Hematopoietic multipotent progenitor cell (in vitro differentiated cells): ENCODE results near the gene ATP8B4. TPM values are rescaled to one million over a fixed set of nuclear protein-coding genes. Genes with fewer than 3 reads are reported as not detected.
A peak's percentile ranks its signal among the peaks of the same experiment; 100 is the strongest.
"Not testable (repeated sequence)": the region's sequence is repeated elsewhere in the genome, so short reads cannot be mapped to it uniquely, and the experiment has no call there.

Source experiments
- DNase-seq, 3 donors: peaks; one replicate each; pipeline ENCODE4 v3.0.0-alpha.2; 2011 to 2015; ENCODE audit warnings: low read depth in 2 of 3, low spot score in 2 of 3
- total RNA-seq: library from RNA; depleted of rRNA; stranded (reverse); fragments of >200 nt; gene quantifications from one replicate; pipeline ENCODE4 v1.2.3, GENCODE V29; 2012

The ATP8B4 gene
- total RNA-seq, 1 donor: 141 TPM

DNA sequence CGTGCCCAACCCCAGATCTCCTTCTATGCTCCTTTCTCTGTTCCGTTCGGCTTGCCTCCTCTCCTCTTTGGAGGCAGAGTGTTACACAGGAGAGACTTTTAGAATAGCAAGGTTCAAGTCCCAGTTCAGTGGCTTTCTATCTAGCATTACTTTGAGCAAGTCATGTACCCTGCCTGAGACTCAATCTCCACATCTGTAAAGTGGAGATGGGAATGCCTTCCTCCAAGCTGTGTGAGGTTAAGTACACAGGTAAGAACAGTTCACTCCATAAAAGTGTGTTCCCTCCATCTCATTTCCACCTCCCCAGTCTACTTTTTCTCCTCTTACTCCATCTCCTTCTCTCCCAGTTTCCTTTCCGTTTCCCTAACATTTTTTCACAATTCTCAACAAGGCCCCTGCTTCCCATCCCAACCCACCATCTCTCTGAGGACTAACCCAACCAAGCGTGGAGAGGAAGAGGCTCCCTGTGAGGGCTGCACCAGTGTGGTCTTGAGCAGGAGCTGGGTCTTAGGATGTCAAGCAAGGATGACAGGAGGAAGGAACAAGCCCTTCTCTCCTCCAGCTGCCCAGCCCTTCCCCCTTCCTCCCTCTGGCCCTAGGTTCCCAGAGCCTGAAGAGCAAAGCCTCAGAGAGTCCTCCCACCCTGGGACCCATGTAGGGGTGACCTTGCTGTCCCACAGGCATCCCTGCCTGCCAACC, 6.4 kb downstream of the ATP8B4 start:
- DNase-seq: no peak

DNA sequence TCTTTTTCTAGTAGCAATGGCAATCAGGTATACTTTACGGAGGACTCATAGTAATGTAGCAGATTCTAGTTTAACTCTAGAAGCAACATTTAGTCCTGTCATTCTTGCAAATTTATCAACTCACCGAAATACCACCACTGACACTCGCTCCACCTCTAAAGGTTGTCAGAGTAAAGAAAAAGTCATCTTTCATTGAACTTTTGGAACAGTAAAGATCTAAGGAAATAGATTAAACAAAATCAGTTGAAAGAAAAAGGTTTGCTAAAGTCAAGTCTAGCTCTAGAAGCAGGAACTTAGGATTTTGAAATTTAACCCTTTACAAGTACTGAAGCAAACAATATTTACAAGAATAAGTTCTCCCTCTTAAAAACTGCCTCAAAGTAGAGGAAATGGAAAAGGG, 8.7 kb downstream of the ATP8B4 start:
- no peak for DNase-seq

DNA sequence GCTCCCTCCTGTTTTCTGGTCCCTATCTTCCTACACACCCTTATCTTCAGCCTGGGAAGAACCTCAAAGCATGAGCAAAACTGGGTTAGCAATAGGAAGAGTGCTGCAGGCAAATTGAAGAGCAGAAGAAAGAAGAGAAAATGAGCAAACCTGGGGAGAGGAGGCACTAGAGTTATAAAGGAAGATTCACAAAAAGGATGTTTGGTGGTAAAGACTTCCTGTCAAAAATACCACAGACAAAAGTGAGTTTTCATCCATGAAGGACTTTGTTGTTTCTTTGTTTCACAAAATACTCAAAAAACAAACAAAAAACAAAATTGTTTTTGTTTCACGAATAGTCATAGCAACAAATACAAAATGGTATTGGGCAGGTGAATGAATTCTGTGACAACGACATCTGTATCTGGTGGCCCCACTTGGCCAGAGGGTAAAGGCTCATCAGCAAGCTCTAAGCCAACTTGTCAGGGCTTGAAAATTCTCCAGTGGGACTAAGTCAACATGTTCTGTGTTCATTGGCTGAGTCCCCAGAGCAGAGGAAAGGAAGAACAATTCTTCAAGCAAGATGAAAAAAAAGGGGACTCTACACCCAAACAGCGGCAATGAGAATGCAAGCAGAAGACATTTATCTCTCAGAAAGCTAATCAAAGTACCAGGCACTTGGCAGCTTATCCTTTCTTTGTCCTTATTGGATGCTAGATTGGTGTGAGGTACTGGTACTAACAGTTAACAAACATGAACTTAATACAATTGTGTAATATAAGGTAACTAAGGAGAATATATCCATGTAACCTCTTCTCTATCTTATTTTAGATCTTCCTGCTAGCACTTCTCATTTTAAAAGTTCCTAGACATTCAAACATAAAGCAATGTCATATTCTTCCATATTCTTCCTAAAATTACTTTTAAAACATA, 9.7 kb downstream of the ATP8B4 start:
- DNase-seq: no peak

DNA sequence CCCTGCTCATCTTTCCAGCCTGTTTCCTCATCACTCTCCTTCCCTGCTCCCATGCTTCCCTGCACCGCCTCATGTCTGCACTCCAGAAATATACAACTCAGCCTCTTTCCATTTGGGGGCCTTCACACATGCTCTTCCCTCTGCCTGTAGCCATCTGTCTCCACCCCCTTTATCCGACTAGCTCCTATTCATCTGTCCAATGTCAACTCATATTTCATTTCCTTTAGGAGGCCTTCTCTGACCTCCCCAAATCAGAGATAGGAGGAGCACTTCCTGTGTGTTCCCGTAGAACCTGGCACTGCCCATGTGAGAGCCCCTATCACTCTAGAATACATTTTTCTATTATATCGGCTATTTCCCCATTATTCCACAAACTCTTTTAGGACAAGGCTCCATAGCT, 10.6 kb downstream of the ATP8B4 start:
- no peak for DNase-seq

DNA sequence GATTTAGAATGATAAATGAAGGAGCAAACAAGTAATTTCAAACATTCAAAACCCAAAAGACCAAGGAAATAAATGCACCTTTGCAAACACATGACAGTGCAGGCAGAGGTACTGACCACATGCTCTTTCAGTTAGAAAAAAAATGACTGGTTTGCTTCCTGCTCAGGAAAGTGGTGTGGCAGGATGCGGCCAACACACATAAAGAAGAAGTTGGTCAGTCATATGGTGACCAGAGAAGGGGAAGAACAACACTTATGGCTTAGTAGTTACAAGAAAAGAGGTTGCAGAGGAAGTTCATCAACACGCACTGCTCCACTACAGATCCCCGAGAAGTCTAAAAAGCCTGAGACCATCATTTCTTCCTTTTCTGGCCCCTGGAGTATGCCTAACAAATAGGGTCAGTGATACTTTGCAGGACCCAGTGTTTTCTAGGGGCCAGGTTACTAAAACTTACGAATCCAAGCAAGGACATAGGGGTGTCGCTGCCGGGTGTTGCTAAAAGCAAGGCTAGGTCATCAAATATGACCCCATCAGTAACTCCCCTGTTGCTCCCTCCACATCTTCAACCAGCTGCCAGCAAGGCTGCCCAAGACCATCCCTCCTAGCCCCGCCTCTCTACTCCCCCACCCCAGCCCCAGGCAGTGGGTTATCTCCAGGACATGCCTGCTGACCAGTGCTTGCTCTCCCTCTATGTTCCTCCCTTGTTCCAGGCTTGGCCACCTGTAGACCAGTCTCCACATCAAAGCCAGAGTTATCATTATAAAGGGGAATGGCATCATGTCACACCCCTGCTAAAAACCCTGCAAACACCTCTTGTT, 11.2 kb downstream of the ATP8B4 start:
- no peak for DNase-seq

DNA sequence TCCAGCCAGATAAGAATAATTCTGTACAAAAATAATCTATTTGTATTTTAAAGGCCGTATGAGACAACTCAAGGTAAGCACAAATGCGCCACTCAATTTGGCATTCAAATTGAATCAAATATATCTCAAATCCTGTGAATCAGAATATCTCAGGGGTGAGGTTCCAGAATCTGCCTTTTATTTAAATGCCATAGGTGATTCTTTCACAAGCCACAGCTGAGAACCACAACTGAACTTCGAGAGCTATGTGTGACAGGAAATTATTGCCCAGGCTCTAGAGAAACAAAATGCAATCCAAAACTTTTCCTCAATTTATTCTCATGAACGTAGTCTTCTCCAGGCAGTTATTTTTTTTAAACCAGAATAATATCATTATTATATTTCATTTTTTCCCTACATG, 11.9 kb downstream of the ATP8B4 start:
- DNase-seq: no peak

DNA sequence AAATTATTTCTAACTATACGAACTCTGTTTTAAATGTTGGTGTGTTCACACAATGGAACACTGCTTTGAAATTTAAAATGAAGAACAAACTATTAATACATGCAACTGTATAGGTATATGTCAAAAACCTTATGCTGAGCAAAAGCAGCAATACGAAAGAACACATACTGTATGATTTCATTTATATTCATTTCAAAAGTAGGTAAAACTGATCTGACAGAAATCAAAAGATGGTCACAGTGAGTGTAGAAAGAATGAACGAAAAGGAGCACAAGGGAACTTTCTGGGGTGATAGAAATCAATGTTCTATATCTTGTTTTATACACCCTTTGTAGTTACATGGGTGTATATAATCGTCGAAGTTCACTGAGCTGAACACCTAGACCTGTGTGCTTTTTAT, 12.6 kb downstream of the ATP8B4 start:
- DNase-seq: no peak

DNA sequence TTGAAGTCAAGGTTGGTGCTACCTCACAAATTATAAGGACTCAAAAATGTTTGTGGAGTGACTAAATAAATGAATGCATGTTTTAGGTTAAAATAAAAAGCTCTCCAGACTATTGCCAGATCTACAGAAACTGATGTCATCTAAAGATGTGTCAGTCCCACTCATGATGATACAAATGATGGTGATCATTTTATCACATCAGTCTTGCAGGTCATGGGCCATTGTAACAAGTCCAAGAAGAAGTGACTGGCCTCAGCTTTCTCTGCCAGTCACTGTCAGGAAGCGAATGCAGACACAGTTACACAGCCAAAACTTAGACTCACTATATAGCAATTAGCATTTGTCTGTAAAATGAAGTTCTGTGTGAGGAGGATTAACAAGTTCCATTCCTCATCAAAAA, 18.5 kb downstream of the ATP8B4 start:
- DNase-seq: no peak

DNA sequence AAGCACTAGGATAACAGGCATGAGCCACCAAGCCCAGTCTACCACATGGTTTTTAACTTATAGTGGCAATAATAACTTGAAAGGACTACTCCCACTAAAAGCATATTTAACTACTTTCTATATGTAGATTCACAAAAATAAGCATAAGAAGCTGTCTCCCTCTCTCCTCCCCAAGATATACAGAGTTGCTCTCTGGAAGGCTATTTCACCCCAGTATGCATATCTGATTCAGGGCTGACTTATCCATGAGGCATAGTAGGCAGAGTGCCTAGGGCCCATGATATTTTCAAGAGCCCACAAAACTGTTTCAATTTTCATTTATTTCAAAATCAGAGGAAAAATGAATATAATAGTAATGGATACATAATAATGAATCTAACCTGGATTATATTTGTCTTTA, 20.5 kb downstream of the ATP8B4 start:
- no peak for DNase-seq

DNA sequence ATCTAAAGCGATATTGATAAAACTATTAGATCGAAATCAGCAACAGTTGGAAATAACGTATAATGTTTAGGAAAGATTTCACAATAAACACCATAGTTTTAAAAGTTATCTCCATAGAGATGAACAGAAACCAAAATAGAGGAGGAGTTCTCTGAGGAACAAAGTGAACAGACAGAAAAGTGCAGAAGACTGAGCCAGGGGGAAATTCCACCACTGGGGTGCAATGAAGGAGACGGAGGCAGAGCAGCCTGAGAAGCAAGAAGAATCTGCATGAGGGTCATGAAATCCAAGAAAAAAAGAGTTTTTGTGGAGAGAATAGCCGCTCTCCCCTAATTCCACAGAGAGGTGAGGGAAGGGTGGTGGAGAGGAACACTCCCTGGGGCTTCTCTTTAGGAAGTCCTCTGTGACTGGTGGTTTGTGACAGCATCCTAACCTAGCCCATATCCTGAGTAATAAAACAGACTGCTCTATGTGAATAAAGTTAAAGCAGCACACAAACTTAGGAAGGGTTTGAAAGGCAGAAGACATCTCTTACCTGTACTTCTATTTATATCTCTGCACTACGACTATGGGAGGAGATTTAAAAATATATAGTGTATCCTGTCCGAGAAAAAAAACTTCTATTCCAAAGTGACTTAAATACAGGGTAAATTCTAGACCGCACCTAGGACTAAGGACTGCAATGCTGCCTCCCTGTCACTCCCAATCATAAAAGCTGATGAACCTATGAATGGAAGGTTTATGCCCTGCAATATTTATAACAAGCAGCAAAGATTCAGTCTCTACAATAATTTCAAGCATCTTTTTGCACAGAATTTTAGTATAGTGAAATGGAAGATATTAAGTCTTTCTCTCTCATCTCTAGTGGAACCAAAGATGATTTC, 22.9 kb downstream of the ATP8B4 start:
- DNase-seq: no peak

DNA sequence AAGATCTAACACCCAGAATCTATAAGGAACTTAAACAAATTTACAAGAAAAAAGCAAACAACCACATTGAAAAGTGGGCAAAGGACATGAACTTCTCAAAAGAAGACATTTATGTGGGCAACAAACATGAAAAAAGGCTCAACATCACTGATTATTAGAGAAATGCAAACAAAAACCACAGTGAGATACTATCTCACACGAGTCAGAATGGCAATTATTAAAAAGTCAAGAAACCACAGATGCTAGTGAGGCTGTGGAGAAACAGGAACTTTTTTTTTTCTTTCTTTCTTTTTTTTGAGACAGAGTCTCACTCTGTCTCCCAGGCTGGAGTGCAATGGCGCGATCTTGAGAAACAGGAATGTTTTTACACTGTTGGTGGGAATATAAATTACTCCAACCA, 29.6 kb downstream of the ATP8B4 start:
- not testable (repeated sequence) for DNase-seq

DNA sequence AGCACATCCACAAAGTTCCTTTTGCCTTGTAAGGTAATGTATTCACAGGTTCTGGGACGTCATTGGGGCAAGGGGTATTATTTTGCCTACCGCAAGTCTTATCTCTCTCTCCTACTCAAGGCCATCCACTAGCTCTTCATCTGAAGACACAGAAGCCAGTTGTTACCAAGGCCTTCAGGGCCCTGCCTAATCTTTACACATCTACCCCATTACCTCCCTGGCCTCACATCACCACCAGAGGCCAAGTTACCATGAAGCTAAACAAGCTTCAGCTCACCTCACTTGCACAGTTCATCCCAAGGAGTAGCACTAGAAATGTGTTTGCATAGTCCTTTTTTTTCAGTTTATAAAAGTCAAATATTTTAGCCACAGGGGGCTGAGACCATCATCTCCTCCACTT, 34.1 kb downstream of the ATP8B4 start:
- DNase-seq: no peak

DNA sequence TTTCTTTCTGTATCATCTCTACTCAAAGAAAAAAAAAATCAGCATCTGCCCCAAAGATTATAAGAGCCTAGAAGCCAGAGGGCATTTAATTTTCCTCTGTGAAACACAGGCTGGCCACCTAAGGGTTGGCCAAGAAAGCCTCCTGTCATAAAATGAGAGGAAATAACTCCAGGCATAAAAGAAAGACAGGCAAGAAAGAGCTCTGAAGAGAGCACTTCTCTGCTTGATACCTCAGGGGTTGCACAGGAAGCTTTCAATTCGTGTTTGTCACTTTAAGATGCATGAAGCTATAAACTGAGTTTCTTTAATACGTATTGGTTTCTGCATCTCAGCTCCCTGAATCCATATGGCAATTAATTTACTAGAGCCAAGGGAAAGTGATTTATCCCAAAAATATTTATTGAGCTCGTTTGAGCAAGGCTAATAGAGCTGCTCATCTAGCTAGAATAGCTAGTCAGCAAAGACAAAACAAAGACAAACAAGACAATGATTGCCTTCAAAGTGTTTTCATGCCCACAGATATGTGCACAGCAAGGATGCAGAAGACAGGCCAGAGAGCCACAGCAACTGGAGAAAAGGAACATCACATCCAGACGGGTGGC, 35.5 kb downstream of the ATP8B4 start:
- no peak for DNase-seq

DNA sequence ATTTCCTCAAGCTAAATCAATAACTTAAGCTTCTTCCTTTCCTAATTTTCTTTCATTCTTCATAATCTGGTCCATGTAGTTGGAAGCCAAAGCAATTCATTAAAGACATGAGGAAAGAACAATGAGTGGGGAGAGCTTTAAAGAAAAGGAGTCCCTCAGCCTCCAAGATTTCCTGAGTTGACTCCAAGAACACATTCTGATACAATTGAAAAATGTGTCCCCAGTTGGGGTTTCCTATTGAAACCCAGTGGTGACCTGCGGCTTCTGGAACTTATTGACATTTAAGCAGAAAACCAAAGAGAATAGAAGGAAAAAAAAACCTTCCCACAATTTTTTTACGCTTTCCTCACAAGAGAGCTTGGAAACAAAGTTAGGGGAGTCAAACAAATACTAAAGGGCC, 37.0 kb downstream of the ATP8B4 start:
- DNase-seq: no peak

DNA sequence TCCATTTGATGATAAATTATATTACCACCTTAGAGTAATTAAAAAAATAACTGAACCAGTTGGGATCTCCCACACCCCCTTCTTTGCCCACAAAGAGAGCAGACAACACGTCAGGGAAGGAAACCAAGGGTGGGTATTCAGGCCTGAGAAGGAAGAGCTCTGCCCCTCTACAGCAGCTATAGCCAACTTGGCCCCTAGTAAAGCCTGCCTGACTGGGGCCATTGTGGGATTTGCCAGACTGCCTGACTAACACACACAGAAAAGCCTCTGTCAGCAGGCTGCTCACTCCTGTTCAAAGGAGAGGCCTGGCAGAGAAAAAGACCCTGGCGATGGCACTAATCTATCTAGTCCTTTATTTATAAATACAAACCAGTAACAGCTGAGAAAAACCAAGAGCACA, 41.4 kb downstream of the ATP8B4 start:
- peak in 1 of 3 donors; percentile 31 for DNase-seq

DNA sequence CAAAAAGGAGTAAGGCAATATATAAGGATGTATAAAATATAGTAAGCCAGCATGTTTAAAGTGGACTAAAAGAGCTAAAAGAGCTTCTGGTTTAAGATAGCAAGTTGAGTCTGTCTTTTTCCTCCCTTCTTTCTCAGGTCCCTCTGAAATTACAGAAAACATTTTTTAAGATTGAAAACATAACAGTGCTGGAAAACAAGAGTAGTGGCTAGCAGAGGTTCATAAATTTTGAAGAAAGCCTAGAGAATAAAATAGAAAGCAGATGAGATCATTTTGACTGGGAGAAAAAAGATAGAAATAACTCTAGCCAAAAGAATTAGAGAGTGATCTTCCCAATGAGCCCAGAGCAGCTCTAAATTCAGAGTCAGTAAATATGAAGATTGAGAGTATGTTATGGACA, 41.9 kb downstream of the ATP8B4 start:
- DNase-seq: no peak

DNA sequence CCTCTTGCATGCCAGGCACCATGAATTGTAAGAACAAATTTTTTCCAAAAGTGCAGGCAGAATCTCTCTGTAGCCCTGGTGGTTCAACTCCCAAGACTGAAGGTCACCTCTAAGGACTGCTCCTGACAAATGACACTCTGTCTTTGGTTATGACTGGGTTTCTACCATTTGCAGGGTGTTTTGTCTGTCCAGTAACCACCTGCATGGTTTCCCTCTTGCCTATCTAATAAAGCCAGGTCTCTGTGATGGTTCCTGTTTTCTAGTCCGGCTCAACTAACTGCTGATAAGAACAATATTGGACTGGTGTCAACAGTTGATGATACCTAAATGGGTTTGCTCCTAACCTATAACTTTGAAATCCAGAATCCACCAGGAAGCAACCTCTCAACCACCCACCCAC, 43.7 kb downstream of the ATP8B4 start:
- DNase-seq: peak in 1 of 3 donors; percentile 59

DNA sequence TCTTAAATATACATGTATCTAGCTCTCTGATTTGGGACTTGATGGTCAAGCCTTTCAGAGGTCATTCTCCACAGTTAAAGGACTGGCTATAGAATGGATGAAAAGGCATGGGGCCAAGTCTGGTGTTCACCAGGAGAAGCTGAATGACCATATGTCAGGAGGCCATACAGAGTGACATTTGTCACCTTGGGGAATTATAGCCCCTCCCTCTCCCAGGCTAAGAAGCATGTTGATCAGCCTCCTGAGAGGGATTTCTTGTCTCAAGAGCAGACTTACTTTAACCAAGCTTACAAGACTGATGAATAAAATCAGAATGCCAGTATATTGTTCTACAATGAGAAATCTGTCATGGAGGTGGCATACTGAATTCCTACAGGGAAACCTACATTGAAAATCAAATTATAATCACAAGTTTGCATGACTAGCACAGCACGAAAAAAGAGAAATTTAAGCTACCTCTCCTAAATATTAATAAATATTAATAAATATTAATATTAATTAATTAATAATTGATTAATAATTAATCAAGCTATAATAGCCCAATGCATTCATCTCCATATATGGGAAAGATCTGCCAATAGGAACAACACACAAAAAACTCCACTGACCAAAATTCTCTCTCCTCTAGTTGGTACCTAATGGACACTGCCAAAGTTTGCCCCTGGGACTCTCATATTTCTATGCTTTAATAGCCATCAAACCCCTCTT, 47.3 kb downstream of the ATP8B4 start:
- DNase-seq: no peak

DNA sequence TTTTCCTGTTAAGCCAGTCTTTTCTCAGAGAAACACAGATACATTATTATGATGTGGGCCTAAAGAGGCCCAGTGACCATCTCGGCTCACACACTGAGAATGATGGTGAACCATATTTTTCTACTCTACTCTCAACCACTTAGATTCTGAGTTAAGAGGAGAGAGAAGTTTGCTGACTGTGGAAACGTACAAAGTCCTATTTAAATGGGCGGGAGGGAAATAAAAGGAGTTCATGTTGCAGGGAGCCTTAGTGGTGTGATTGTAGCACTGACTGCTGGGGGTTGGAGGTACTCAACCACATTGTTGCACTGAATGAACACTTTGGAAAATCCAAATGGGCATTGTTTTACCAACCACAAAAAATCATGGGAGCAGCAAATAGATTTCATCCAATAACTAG, 51.0 kb downstream of the ATP8B4 start:
- DNase-seq: no peak
